GM19035 (cell line): ENCODE data around the gene RGL3.
"Not testable (repeated sequence)": the region's sequence is repeated elsewhere in the genome, so short reads cannot be mapped to it uniquely, and the experiment has no call there.

Experiments
- ATAC-seq: cut with Tn5 transposase; IDR thresholded peaks from one replicate; pipeline ENCODE4 v1.9.1; 2021; ENCODE audit not compliant: unreplicated experiment

RGL3 gene

DNA sequence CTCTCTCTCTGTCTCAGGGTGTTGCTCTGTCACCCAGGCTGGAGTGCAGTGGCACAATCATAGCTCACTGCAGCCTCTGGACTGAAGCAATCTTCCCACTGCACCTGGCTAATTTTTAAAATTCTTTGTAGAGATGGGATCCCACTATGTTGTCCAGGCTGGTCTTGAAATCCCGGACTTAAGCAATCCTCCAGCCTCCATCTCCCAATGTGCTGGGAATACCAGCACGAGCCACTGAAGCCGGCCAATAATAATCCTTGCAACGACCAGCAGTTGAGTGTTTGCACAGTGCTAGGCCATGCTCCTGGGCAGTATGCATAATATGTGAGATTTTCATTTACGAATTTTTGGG is 34.4 kb downstream of the RGL3 start:
- no peak for ATAC-seq

DNA sequence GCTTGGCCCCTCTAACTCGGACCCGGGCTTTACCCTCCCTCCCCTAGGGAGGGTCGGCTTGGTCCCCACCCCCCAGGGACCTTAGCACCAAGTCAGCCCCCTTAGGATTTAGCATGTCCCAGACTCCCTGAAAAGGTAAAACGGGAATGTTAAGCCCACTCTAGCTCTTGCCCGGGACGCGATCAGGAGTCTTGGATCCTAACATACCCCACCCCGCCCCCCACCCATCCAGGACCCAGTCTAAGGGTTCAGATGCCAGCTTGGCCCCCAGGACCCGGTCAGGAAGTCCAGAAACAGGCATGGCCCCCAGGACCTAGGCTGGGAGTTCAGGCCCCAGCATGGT is 35.4 kb downstream of the RGL3 start:
- no peak for ATAC-seq

- ATAC-seq, result no peak
Observed at GRCh38 chr19:11382898-11383705, 36.0 kb downstream of the RGL3 start.

- ATAC-seq, result peak; percentile 75
Observed at GRCh38 chr19:11380653-11381537, 38.2 kb downstream of the RGL3 start.

DNA sequence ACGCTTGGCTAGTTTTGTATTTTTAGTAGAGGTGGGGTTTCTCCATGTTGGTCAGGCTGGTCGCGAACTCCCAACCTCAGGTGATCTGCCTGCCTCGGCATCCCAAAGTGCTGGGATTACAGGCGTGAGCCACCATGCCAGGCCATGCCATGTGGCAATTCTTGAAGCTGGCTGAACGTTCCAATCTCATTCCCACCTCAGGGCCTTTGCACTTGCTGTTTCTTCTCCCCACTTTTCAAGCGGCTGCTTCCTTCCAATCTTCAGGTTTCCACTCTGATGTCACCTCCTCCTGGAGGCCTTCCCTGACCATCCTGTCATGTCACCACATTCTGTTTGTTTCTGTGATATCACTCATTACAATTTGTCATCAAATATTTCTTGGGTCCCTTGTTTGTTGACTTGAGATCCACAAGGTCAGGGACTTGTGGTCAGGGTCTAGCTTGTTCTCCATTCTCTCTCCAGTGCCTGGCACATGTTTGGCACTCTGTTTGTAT is 39.2 kb downstream of the RGL3 start:
- ATAC-seq, result no peak

- ATAC-seq, result not testable (repeated sequence)
Observed at GRCh38 chr19:11379269-11379845, 39.8 kb downstream of the RGL3 start.

GRCh38 chr19:11378319-11379189 is 40.6 kb downstream of the RGL3 start:
- ATAC-seq, result no peak

DNA sequence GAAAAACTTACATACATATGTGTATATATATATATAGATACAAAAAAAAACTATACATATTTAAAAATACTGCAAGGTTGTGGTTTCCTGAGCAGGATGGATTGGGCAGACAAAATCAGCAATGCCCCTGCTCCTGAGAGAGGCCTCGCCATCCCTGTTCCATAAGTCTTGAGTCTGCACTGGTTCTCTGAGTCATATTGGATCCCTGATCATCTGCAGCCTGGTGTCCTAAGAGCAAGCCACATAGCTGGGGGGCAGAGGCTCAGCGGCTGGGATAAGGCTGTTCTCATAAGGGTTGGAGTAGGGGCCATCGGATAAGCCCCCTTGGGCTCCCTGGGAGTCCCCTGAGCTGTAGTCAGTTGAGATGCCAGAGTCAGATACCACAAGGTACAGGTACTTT is 41.4 kb downstream of the RGL3 start:
- no peak for ATAC-seq

DNA sequence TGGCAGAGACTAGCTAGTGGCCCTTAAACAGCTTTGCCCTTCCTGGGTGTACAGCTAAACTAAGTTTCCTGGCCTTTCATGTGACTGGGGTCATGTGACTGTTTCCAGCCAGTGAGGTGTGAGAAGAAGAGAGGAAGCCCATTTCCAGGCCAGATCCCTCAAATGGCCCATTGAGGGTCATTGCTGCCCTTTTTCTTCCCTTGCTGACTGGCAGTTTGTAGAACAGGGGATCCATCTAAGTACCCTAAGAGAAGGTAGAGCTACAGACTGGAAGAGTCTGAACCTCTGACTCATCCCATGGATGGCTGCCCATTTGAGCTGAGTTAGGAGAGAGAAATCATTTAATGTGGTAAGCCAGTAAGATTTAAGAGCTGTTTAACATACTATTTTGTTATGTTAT is 41.9 kb downstream of the RGL3 start:
- ATAC-seq, result no peak

DNA sequence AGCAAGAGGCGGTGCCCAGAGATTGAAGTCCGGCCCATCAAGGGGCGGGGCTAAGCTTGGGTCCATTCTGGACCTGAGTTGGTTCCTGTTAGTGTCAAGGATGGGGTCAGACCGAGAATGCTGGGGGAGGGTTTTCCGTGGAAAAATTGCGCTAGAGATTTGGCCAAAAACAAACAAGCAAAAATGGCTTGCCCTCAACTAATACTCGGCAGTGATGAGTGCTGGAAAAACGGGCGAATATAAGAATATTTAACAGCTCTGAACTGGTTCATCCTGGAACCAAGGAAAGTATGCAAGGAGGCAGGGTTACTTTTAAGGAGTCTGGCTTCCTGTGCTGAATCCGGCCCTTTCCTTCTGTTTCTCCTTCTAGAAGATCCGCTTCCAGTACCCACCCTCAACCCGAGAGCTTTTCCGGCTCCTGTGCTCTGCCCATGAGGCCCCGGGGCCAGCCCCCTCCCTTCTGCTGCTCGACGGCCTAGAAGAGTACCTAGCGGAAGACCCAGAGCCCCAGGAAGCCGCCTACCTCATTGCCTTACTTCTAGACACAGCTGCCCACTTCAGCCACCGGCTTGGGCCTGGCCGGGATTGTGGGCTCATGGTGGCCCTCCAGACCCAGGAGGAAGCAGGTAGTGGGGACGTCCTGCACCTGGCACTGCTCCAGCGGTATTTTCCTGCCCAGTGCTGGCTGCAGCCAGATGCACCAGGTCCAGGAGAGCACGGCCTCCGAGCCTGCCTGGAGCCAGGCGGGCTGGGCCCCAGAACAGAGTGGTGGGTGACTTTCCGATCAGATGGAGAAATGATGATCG is 43.8 kb downstream of the RGL3 start:
- no peak for ATAC-seq

GRCh38 chr19:11374433-11375142 is 44.5 kb downstream of the RGL3 start, which contains the start of gene SWSAP1:
Gene SWSAP1, plus strand, starts transcription at chr19:11374666. Its CDS starts 15 bp downstream, at chr19:11374681.
- peak; percentile 85 for ATAC-seq

DNA sequence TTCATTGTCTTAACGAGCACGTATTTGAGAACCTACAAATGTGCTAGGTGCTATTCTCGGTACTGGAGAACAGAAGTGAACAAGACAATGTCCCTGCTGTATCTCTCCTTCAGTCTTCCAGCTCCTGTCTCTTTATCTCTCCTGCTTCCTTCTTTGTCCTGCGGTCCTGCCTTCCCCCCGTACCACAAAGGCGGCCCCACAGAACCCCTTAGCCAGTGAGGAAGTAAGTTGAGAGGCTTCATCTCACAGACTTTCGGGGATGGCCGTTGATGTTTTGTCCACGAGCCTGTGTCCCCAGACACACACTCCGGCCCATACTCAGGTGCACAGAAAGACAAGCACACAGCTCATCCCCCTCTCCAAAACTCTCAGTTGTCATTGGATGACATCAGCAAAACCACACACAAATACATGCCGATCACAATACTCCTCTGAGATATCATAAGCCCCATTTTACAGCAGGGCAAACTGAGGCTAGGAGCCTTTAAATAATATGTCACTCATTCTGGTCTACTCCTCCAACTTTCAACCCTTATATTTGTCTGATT is 45.2 kb downstream of the RGL3 start:
- no peak for ATAC-seq

DNA sequence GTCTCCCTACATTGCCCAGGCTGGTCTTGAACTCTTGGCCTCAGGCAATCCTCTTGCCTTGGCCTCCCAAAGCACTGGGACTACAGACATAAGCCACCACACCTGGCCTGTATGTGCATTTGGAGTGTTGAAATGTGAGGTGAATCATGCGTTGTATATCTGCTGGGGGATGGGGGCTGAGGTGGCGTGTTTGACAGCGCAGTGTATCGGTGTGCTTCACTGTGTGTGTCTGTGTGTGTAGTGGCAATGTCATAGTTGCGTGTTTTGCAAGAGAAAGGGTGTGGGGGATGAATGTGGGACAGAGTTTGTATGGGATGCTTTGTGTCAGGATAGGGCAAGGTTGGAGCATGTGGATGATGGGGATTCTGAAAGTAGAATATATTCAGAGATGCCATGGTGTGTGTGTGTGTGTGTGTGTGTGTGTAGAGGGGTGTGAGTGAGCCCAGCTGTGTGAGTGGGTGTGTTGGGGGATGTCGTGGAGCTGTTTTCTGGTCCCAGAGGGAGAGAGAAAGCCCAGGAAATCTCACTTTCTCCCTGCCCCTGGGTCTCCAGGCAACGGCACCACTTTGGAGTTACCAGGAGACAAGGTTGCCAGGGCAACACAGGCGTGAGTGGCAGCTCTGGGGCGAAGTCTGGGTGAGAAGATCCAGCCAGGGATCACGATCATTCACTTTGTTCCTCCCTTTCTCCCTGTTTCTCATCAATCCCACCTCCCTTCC is 45.8 kb downstream of the RGL3 start:
- no peak for ATAC-seq

GRCh38 chr19:11370744-11371143 is 48.4 kb downstream of the RGL3 start:
- ATAC-seq, result no peak

- ATAC-seq, result no peak
Observed at GRCh38 chr19:11367528-11367927, 51.6 kb downstream of the RGL3 start.

GRCh38 chr19:11365557-11366117 is 53.5 kb downstream of the RGL3 start:
- ATAC-seq, result no peak

- ATAC-seq, result no peak
Observed at GRCh38 chr19:11364935-11365334, 54.2 kb downstream of the RGL3 start.

DNA sequence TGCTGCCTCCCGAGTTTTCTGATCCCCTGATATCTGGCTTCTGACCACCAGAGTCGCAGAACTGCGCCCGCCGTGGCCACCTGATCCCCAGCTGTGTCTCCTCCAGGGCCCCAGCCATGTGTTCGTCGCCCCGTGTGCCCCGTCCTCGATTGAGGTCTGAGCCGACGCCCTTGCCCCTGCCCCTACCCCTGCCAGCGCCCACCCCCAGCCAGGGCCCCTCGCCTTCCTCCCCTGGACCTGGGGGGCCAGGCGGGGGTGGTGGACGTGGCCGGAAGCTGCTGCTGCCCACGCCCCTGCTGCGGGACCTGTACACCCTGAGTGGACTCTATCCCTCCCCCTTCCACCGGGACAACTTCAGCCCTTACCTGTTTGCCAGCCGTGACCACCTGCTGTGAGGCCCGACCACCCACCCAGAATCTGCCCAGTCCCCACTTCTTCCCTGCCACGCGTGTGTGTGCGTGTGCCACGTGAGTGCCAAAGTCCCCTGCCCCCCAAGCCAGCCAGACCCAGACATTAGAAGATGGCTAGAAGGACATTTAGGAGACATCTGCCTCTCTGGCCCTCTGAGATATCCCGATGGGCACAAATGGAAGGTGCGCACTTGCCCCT is 54.7 kb downstream of the RGL3 start:
- ATAC-seq, result no peak
